Measurements from ENCODE around the gene KCNQ5.
"Not testable (repeated sequence)": the region's sequence is repeated elsewhere in the genome, so short reads cannot be mapped to it uniquely, and the experiment has no call there.

The KCNQ5 gene

DNA sequence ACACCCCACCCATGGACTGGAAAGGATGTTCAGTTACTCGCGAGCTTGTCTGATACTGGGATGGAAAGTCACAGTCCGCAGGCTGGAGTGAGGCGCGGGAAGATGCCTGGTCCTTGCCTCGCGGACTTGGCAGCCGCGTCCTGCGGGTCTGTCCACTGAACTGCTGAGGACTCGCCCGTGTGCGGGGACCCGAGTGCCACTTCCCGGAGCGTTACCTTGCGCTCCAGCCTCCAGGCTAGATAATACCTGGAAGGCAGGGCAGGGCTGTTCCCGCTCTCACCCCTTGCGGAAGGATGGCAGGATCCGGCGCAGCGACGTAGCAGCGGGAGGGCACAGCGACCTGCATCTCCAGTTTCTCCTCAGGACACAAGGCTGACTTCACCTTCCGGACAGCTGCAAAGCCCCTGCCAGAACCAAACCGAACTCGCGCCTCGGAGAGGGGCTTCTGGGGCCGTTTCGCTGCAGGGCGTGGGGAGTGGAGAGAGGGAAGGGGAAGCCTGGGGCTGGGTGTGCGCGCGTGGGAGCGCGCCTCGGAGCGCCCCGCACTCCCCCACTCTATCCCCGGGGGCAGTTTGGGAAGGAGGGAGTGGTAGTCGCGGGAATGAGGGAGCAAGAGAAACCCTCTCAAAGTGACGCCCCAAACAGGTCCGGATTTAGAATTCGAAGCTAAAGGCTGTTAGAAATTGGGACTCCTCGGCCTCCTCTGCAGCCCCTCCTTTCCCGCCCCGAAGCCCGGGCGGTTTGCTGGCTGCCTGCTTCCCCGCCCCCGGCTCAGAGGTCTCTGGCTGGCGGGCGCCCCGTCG lies at the start of gene KCNQ5:
TSS of gene KCNQ5 (plus strand) at position 774 of the 803 bp plus-strand sequence.
- H3K36me3 ChIP-seq (ENCODE audit: control insufficient read depth, low read length) = peaks cover 30% of the 10 kb centered on the region
- H3K9me3 ChIP-seq (ENCODE audit: control insufficient read depth, insufficient read depth, low read length) = no peaks in the 10 kb centered on the region
- no peaks in the 10 kb centered on the region for H3K9me2 ChIP-seq (replicated peaks; ENCODE audit: control insufficient read depth, low read length)
- peaks cover 60% of the 10 kb centered on the region for H3K4me1 ChIP-seq (ENCODE audit: control insufficient read depth, low read length)
- H3K27ac ChIP-seq (ENCODE audit: low read depth, low read length) = peak within 1 kb of the TSS; percentile 98
- H4K20me1 ChIP-seq (ENCODE audit: control insufficient read depth, insufficient read depth, low read depth, low read length) = no peaks in the 10 kb centered on the region
- no peaks in the 10 kb centered on the region for H3K27me3 ChIP-seq (ENCODE audit: control insufficient read depth, low read length)
- H3K79me2 ChIP-seq (ENCODE audit: control insufficient read depth, low read length) = peaks cover 53% of the 10 kb centered on the region
- peak within 1 kb of the TSS; percentile 95 for H3K4me3 ChIP-seq (ENCODE audit: low read length)
- peaks cover 17% of the 10 kb centered on the region for H3F3A ChIP-seq (ENCODE audit: control insufficient read depth, insufficient read depth)
- H3K4me2 ChIP-seq (ENCODE audit: low read length) = peak within 1 kb of the TSS; percentile 99
- TF ChIP-seq EZH2phosphoT487 (IDR thresholded peaks at IDR 0.05; ENCODE audit: borderline replicate concordance, low read length) = no peak
- TF ChIP-seq CTCF (IDR thresholded peaks at IDR 0.05; ENCODE audit: low read depth, low read length, poor library complexity, severe bottlenecking) = no peak

- H3K9me3 ChIP-seq (ENCODE audit: control insufficient read depth, insufficient read depth, low read length) = no peaks in the 10 kb centered on the region
- H3K4me2 ChIP-seq (ENCODE audit: low read length) = peak overlapping the region; percentile 33; the same call in 1 of the 2 replicates
- peaks cover 5% of the 10 kb centered on the region; the same call in 1 of the 2 replicates for H3K4me1 ChIP-seq (ENCODE audit: control insufficient read depth, low read length)
- no peaks in the 10 kb centered on the region for H3K36me3 ChIP-seq (ENCODE audit: control insufficient read depth, low read length)
- H3K4me3 ChIP-seq (ENCODE audit: low read length) = no peak overlapping the region
- H3K9me2 ChIP-seq (replicated peaks; ENCODE audit: control insufficient read depth, low read length) = no peaks in the 10 kb centered on the region
- H3F3A ChIP-seq (ENCODE audit: control insufficient read depth, insufficient read depth) = no peaks in the 10 kb centered on the region
- H3K27me3 ChIP-seq (ENCODE audit: control insufficient read depth, low read length) = no peaks in the 10 kb centered on the region
- TF ChIP-seq CTCF (IDR thresholded peaks at IDR 0.05; ENCODE audit: low read depth, low read length, poor library complexity, severe bottlenecking) = no peak
- no peak for TF ChIP-seq EZH2phosphoT487 (IDR thresholded peaks at IDR 0.05; ENCODE audit: borderline replicate concordance, low read length)
- H3K27ac ChIP-seq (ENCODE audit: low read depth, low read length) = no peak overlapping the region
- H3K79me2 ChIP-seq (ENCODE audit: control insufficient read depth, low read length) = no peaks in the 10 kb centered on the region
- no peaks in the 10 kb centered on the region for H4K20me1 ChIP-seq (ENCODE audit: control insufficient read depth, insufficient read depth, low read depth, low read length)
Observed at GRCh38 chr6:72579865-72580264, 42.0 kb upstream of the KCNQ5 start.

DNA sequence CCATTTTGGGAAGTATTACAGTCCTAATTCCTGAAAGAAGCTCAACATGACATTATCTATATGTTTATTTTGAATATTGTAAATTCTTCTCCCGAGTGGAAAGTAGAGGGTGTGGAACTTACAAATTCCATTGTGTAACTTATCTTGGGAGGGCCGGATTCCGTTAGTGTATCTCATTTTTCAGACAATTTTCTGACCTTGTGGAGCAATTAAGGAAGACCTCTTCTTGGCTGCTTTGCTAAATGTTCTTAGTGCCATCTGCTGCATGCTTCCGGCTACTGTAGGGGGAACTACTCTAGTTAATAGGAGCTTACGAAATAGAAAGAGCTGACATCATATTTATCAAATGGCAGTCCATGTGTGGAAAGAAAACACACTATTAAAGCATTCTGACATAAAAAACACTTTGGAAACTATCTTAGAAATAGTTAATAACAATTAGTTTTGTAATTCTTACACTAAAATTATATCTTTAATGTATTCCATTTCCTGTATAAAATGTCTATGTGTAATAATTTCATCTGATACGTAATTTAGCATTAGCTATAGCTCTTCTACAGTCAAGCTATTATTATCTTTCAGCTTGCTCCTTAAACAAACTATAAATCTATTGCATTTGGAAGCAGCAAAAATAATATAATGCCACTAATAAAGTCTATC lies 41.5 kb upstream of the KCNQ5 start:
- Histone ChIP-seq H3K36me3 (ENCODE audit: control insufficient read depth, low read length) (no peaks in the 10 kb centered on the region), H3K79me2 (ENCODE audit: control insufficient read depth, low read length) (no peaks in the 10 kb centered on the region), H3K4me3 (ENCODE audit: low read length) (no peak overlapping the region), H3K27ac (ENCODE audit: low read depth, low read length) (no peak overlapping the region), H3K9me3 (ENCODE audit: control insufficient read depth, insufficient read depth, low read length) (no peaks in the 10 kb centered on the region), H3K4me2 (ENCODE audit: low read length) (peak overlapping the region; percentile 33; the same call in 1 of the 2 replicates), H3K27me3 (ENCODE audit: control insufficient read depth, low read length) (no peaks in the 10 kb centered on the region), H3K4me1 (ENCODE audit: control insufficient read depth, low read length) (peaks cover 5% of the 10 kb centered on the region; the same call in 1 of the 2 replicates), H4K20me1 (ENCODE audit: control insufficient read depth, insufficient read depth, low read depth, low read length) (no peaks in the 10 kb centered on the region), H3F3A (ENCODE audit: control insufficient read depth, insufficient read depth) (no peaks in the 10 kb centered on the region), H3K9me2 (replicated peaks; ENCODE audit: control insufficient read depth, low read length) (no peaks in the 10 kb centered on the region)
- no peak for TF ChIP-seq EZH2phosphoT487 (IDR thresholded peaks at IDR 0.05; ENCODE audit: borderline replicate concordance, low read length)
- peak; percentile 68 for TF ChIP-seq CTCF (IDR thresholded peaks at IDR 0.05; ENCODE audit: low read depth, low read length, poor library complexity, severe bottlenecking)

- not testable (repeated sequence) for H3K9me2 ChIP-seq (replicated peaks; ENCODE audit: control insufficient read depth, low read length); H3K4me3 ChIP-seq (ENCODE audit: low read length); H3K27ac ChIP-seq (ENCODE audit: low read depth, low read length); H3K9me3 ChIP-seq (ENCODE audit: control insufficient read depth, insufficient read depth, low read length); H3K4me1 ChIP-seq (ENCODE audit: control insufficient read depth, low read length); H3F3A ChIP-seq (ENCODE audit: control insufficient read depth, insufficient read depth); H4K20me1 ChIP-seq (ENCODE audit: control insufficient read depth, insufficient read depth, low read depth, low read length); H3K4me2 ChIP-seq (ENCODE audit: low read length); H3K79me2 ChIP-seq (ENCODE audit: control insufficient read depth, low read length); H3K27me3 ChIP-seq (ENCODE audit: control insufficient read depth, low read length); H3K36me3 ChIP-seq (ENCODE audit: control insufficient read depth, low read length)
Observed at GRCh38 chr6:72580950-72581349, 40.9 kb upstream of the KCNQ5 start.

Measured in DOHH2 (cell line).